GM23248 (cell line): ENCODE data around the gene STX1B. TPM values are rescaled to one million over a fixed set of nuclear protein-coding genes. Genes with fewer than 3 reads are reported as not detected.
A peak's percentile ranks its signal among the peaks of the same experiment; 100 is the strongest.

Source experiments
- DNase-seq: peaks from one replicate; pipeline ENCODE4 v3.0.0-alpha.2; 2015
- H2AFZ ChIP-seq: fragments of 200-600 bp; sonication (generic); 2 replicates; pipeline ENCODE4 v1.6.1; 2016; ENCODE audit warnings: antibody characterized with exemption
- H3F3A ChIP-seq: fragments of 200-600 bp; sonication (generic); 2 replicates; pipeline ENCODE4 v1.6.1; 2016; ENCODE audit warnings: mild to moderate bottlenecking, antibody characterized with exemption, mixed run types; ENCODE audit not compliant: insufficient read depth
- H3K27ac ChIP-seq: fragments of 200-600 bp; sonication (generic); 2 replicates; pipeline ENCODE4 v1.5.1; 2016; ENCODE audit warnings: mild to moderate bottlenecking
- H3K27me3 ChIP-seq: fragments of 200-600 bp; sonication (generic); replicated peaks from 2 replicates; pipeline ENCODE4 v1.6.1; 2016; ENCODE audit warnings: mild to moderate bottlenecking; ENCODE audit not compliant: insufficient read depth
- H3K36me3 ChIP-seq: fragments of 200-600 bp; sonication (generic); 2 replicates; pipeline ENCODE4 v1.6.1; 2016; ENCODE audit warnings: low read depth, mild to moderate bottlenecking
- H3K4me1 ChIP-seq: fragments of 200-600 bp; sonication (generic); 2 replicates; pipeline ENCODE4 v1.6.1; 2016; ENCODE audit warnings: mild to moderate bottlenecking; ENCODE audit not compliant: insufficient read depth
- H3K4me2 ChIP-seq: fragments of 200-600 bp; sonication (generic); one replicate; pipeline ENCODE4 v1.6.1; 2016; ENCODE audit warnings: mild to moderate bottlenecking; ENCODE audit not compliant: unreplicated experiment
- H3K4me3 ChIP-seq: fragments of 200-600 bp; sonication (generic); 2 replicates; pipeline ENCODE4 v1.5.1; 2016; ENCODE audit warnings: mild to moderate bottlenecking
- H3K79me2 ChIP-seq: fragments of 200-600 bp; sonication (generic); 2 replicates; pipeline ENCODE4 v1.6.1; 2016; ENCODE audit warnings: mild to moderate bottlenecking; ENCODE audit not compliant: insufficient read depth
- H3K9ac ChIP-seq: fragments of 200-600 bp; sonication (generic); 2 replicates; pipeline ENCODE4 v1.6.1; 2016; ENCODE audit warnings: mild to moderate bottlenecking
- H3K9me2 ChIP-seq: fragments of 200-600 bp; sonication (generic); 2 replicates; pipeline ENCODE4 v1.6.1; 2016; ENCODE audit warnings: mixed run types, mild to moderate bottlenecking, moderate library complexity; ENCODE audit not compliant: insufficient read depth
- H3K9me3 ChIP-seq: fragments of 200-600 bp; sonication (generic); one replicate; pipeline ENCODE4 v1.6.1; 2017; ENCODE audit warnings: low read depth
- H4K20me1 ChIP-seq: fragments of 200-600 bp; sonication (generic); 2 replicates; pipeline ENCODE4 v1.6.0; 2016; ENCODE audit not compliant: insufficient read depth
- EZH2 ChIP-seq: fragments of 200-600 bp; sonication (generic); IDR thresholded peaks from 2 replicates; pipeline ENCODE4 v1.6.1; 2018; ENCODE audit warnings: antibody characterized with exemption, mild to moderate bottlenecking; ENCODE audit not compliant: insufficient read depth, poor library complexity, severe bottlenecking
- EZH2phosphoT487 ChIP-seq: fragments of 200-600 bp; sonication (generic); IDR thresholded peaks from 2 replicates; pipeline ENCODE4 v1.6.1; 2018; ENCODE audit warnings: antibody characterized with exemption, moderate library complexity, mild to moderate bottlenecking, low read depth; ENCODE audit not compliant: insufficient read depth
- WGBS, 2 experiments: methylation state at CpG; one replicate each; pipeline ENCODE4 v1.1.6; 2015 to 2017; ENCODE audit warnings: low lambda C conversion rate in 2 of 2, low coverage in 1 of 2; ENCODE audit errors: missing lambda C conversion rate in 2 of 2; 5-methylcytosine and 5-hydroxymethylcytosine counted together
- in situ Hi-C: fragments of 300-500 bp; cut with MboI; formaldehyde crosslinking; loops from 2 replicates; pipeline ENCODE4 v1.15.0; 2020
- polyA plus RNA-seq: library from polyadenylated mRNA; unstranded; fragments of >200 nt; fragmentation: Nextera tagmentation; extraction: Ambion mirVana; gene quantifications from 2 replicates; pipeline ENCODE4 v1.2.1, GENCODE V29; 2016
- total RNA-seq: library from RNA; depleted of rRNA; stranded (reverse); fragments of >200 nt; shearing (Covaris generic); gene quantifications from 2 replicates; pipeline ENCODE4 v1.2.3, GENCODE V29; 2014

Gene STX1B
- total and polyA plus RNA-seq, 2 experiments from 2014 or later: 0.23 to 2.3 TPM

- no peak overlapping the region for H2AFZ ChIP-seq
- H3K36me3 ChIP-seq: no peaks in the 10 kb centered on the region
- no peaks in the 10 kb centered on the region for H3K9me2 ChIP-seq
- TF ChIP-seq EZH2phosphoT487 (no peak), EZH2 (no peak)
- peaks cover 27% of the 10 kb centered on the region for H3K4me1 ChIP-seq
- no peak overlapping the region for H3K4me2 ChIP-seq
- peaks cover 30% of the 10 kb centered on the region for H3F3A ChIP-seq
- no peak overlapping the region for H3K9ac ChIP-seq
- no peak overlapping the region for H3K4me3 ChIP-seq
- no peak overlapping the region for H3K27ac ChIP-seq
- WGBS, 2 experiments: 83 to 90% methylated on average over 13 to 16 of the region's 16 CpGs
- H3K79me2 ChIP-seq: no peaks in the 10 kb centered on the region
- H3K9me3 ChIP-seq: no peaks in the 10 kb centered on the region
- no peaks in the 10 kb centered on the region for H4K20me1 ChIP-seq
- no peak for DNase-seq
- in situ Hi-C loops: no loop called here
- H3K27me3 ChIP-seq: no peaks in the 10 kb centered on the region
Measured at GRCh38 chr16:31001507-31002249, 8.8 kb downstream of the STX1B start.

- 86 to 92% methylated on average over 19 of the region's 19 CpGs for WGBS, 2 experiments
- Histone ChIP-seq H3K9me3 (no peaks in the 10 kb centered on the region), H3K9me2 (no peaks in the 10 kb centered on the region), H3K79me2 (no peaks in the 10 kb centered on the region), H3K4me3 (no peak overlapping the region), H3K27ac (no peak overlapping the region), H3K36me3 (no peaks in the 10 kb centered on the region), H3F3A (peaks cover 30% of the 10 kb centered on the region), H3K9ac (no peak overlapping the region), H2AFZ (no peak overlapping the region), H4K20me1 (no peaks in the 10 kb centered on the region), H3K27me3 (no peaks in the 10 kb centered on the region), H3K4me2 (no peak overlapping the region), H3K4me1 (peaks cover 32% of the 10 kb centered on the region)
- no peak for DNase-seq
- TF ChIP-seq EZH2phosphoT487 (no peak), EZH2 (no peak)
- in situ Hi-C loops: no loop called here
Measured at GRCh38 chr16:31000671-31001382, 9.6 kb downstream of the STX1B start.

- no peaks in the 10 kb centered on the region for H3K27me3 ChIP-seq
- H3K36me3 ChIP-seq: no peaks in the 10 kb centered on the region
- 60 to 66% methylated on average over 6 of the region's 6 CpGs for WGBS, 2 experiments
- H3K9me3 ChIP-seq: no peaks in the 10 kb centered on the region
- peak overlapping the region; percentile 71; the same call in 1 of the 2 replicates for H2AFZ ChIP-seq
- H3K4me1 ChIP-seq: peaks cover 32% of the 10 kb centered on the region
- H3K79me2 ChIP-seq: no peaks in the 10 kb centered on the region
- TF ChIP-seq EZH2 (no peak), EZH2phosphoT487 (no peak)
- H3K4me3 ChIP-seq: 0 out of 2 replicates have a peak overlapping the region, but pooled peaks have one; percentile 84
- H4K20me1 ChIP-seq: no peaks in the 10 kb centered on the region
- H3K9me2 ChIP-seq: no peaks in the 10 kb centered on the region
- peaks cover 35% of the 10 kb centered on the region for H3F3A ChIP-seq
- H3K4me2 ChIP-seq: peak overlapping the region; percentile 75
- in situ Hi-C loops: loop anchor here (25.0 kb wide), 1 partner anchor 438 kb away; the partner anchor contains the start of genes COX6A2 and ZNF843
- peak overlapping the region; percentile 88 for H3K9ac ChIP-seq
- peak; percentile 60 for DNase-seq
- H3K27ac ChIP-seq: peak overlapping the region; percentile 95
Measured at GRCh38 chr16:30998852-30999761, 11.3 kb downstream of the STX1B start.
